NCI-H82 treated with DMSO at 0.1 percent for 48 hours (cell line): ENCODE results near the gene CNOT3.
A peak's percentile ranks its signal among the peaks of the same experiment; 100 is the strongest.
"Not testable (repeated sequence)": the region's sequence is repeated elsewhere in the genome, so short reads cannot be mapped to it uniquely, and the experiment has no call there.

ENCODE experiments used
- DNase-seq: peaks from one replicate; lab custom pipeline; 2025; ENCODE audit not compliant: unreplicated experiment; lab: John Stamatoyannopoulos, UW

The CNOT3 gene

DNA sequence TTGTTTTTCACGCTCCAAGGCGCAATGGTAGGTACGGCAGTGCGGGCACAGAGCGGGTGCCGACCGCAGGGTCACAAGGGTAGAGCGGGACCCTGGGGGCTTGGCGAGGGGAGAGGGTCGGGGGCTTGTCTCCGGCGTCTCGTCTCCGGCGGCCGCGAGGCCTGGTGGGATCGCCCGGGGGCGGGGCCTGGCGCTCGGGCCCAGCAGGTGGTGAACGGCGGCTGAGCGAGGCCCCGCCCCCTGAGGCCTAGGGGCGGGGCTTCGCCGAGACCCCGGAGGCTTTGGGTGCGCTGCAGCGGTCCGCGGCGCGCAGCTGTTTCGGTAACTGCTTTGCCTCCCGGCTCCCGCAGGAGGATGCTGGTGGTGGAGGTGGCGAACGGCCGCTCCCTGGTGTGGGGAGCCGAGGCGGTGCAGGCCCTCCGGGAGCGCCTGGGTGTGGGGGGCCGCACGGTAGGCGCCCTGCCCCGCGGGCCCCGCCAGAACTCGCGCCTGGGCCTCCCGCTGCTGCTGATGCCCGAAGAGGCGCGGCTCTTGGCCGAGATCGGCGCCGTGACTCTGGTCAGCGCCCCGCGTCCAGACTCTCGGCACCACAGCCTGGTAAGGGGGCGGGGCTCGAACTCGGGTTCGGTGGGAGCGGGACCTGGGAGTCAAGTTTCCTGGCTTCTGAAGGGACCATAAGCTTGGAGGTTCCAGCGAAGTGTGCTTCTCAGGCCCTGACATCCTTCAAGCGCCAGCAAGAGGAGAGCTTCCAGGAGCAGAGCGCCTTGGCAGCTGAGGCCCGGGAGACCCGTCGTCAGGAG, 53.6 kb downstream of the CNOT3 start, which contains the start of gene TSEN34:
Gene TSEN34, plus strand, starts transcription at position 298 of the 800 bp plus-strand sequence. Its CDS starts 57 bp downstream, at position 355.
- DNase-seq = peak; percentile 32

DNA sequence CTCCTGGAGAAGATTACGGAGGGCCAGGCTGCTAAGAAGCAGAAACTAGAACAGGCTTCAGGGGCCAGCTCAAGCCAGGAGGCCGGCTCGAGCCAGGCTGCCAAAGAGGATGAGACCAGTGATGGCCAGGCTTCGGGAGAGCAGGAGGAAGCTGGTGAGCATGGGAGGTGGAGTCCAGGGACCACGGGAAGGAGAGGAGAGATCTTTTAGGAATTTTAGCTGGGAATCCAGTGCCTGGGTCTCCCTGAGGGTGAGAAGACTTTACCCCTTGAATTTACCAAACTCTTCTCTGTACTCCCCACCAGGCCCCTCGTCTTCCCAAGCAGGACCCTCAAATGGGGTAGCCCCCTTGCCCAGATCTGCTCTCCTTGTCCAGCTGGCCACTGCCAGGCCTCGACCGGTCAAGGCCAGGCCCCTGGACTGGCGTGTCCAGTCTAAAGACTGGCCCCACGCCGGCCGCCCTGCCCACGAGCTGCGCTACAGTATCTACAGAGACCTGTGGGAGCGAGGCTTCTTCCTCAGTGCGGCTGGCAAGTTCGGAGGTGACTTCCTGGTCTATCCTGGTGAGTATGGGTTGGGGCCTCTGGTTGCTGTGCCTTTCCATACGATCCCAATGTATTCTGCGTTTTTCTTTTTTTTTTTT, 54.4 kb downstream of the CNOT3 start:
- DNase-seq = no peak

DNA sequence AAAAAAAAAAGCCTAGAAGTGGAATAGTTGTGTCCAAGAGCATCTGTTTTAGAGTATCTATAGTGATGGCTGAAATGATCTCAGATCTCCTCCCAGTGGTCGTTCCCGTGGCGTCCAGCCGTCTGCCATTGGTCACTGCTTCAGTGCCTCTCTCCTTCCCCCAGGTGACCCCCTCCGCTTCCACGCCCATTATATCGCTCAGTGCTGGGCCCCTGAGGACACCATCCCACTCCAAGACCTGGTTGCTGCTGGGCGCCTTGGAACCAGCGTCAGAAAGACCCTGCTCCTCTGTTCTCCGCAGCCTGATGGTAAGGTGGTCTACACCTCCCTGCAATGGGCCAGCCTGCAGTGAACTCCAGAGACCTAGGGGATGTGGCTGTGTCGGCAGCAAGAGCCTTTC, 55.4 kb downstream of the CNOT3 start:
- no peak for DNase-seq

DNA sequence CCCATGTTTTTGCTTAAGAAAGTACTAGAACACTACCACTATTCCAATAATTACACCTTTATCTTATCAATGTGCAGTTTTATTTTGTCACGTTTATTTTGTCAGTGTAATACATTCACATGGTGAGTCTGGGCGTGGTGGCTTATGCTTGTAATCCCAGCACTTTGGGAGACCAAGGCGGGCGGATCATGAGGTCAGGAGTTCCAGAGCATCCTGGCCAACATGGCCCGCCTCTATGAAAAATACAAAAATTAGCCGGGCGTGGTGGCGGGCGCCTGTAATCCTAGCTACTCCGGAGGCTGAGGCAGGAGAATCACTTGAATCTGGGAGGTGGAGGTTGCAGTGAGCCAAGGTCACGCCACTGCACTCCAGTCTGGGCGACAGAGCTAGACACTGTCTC, 56.9 kb downstream of the CNOT3 start:
- DNase-seq = not testable (repeated sequence)

DNA sequence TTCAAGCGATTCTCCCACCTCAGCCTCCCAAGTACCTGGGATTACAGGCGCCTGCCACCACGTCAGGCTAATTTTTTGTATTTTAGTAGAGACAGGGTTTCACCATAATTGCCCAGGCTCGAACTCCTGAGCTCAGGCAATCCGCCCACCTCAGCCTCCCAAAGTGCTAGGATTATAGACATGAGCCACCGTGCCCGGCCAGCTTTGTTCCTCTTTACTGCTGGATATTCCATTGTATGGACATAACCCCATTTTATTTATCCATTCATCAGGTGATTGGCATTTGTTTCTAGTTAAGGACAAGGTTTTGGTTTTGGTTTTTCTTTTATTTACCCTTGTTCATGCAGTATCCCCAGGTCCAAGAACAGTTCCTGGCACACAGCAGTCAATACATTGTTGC, 59.0 kb downstream of the CNOT3 start:
- DNase-seq = no peak

DNA sequence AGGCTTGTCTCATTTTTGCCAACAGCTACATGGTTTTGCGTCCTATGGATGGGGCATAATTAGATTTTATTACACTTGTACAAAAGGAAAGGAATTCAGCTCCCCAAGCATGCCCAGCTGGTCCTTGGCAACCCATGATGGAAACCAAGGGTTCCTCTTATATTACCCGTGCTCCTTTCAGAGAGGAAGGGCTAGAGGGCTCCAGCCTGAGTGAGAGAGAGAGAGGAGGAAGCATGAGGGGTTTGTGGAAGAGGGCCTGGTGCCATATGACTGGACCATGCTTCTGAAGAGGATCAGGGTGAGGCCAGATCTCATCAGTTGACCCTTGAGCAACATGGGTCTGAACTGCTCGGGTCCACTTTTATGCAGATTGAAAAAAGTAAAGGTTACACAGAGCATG, 59.6 kb downstream of the CNOT3 start:
- DNase-seq = no peak

DNA sequence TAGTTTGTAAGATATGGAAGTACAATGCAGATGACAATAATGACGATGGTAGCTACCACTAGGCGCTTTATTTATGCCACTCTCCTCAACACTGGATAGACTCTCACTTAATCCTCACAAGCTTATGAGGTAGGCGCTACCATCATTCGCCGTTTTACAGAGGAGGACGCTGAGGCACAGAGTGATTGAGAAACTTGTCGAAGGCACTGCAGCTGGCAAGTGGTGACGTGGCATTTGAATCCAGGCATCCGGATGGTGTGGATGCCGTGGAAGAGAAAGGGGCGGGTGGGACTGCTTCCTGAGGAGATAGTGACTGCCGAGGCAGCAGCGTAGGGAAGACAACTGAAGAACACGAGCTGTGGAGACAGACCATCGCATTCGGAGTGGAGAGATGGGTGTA, 61.8 kb downstream of the CNOT3 start:
- no peak for DNase-seq

DNA sequence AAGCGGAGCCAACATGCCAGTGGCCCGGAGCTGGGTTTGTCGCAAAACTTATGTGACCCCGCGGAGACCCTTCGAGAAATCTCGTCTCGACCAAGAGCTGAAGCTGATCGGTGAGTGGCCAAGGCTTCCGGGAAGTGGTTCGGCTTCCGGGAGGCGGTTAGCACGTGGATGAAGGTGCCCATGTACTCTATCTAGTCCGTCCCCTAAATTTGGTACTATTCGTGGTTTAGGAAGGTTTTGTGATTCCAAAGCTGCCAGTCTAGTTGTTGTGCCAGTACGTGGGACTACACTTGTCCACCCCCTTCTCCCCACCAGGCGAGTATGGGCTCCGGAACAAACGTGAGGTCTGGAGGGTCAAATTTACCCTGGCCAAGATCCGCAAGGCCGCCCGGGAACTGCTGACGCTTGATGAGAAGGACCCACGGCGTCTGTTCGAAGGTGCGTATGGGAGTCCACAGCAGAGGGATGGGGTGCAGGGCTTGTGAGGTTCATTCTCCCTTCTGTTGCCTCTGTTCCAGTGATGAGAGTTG, 63.7 kb downstream of the CNOT3 start:
- DNase-seq = no peak

DNA sequence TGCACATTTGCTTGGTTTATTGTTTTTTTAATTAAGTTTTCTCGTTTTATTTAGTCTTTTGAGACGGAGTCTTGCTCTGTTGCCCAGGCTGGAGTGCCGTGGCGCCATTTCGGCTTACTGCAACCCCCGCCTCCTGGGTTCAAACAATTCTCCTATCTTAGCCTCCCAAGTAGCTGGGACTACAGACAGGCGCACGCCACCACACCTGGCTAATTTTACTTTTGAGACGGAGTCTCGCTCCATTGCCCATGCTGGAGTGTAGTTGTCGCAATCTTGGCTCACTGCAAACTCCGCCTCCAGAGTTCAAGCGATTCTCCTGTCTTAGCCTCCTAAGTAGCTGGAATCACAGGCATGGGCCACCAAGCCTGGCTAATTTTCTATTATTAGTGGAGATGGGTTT, 64.4 kb downstream of the CNOT3 start:
- no peak for DNase-seq

DNA sequence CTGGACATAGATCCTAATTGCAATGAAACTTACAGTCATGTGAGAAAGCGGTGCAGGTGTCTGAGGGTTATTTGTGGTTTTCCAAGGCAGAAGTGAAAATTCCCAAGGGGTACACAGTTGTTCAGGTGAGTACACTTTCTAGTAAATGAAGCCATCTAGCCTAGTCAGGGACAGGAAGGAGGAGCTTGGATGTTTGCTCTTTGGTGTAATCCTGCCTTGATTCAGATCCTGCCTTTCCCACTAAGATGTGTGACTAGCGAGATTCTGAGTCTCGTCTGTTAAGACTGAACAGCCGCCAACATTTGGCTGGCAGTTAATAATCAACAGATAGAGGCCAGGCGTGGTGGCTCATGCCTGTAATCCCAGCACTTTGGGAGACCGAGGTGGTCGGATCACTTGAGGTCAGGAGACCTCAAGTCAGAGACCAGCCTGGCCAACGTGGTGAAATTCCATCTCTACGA, 65.6 kb downstream of the CNOT3 start:
- no peak for DNase-seq

DNA sequence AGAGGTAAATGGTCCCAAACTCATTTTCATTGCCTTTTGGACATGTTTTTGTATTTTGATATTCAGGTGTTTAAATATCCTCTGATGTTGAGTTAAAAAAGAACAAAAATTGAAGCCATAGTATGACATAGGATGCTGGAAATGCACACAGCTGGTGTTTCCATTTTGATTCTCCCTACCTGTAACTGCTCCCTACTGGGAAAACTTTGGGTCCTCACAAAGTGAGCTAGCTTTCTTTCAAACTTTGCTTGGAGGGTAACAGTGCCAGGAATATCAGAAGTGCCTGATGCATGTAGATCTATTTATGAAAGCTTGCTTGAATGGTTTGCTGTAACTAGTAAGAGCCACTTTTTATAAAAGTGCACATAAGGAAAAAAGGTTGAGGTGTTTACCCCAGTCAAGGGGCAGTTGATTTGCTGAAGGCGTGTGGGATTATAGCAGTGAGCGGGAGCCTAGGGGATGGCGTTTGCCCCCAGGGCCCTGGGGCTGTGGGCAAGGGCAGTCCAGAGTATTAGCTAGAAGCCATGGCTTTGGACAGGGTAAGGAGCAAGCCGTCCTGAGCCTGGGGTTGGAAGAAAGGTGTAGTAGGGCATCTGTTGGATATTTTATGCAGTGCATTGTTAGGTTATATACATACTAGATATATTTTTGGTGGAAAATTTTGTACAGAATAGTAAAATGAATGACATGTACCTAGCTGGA, 67.4 kb downstream of the CNOT3 start:
- no peak for DNase-seq
